Measurements from ENCODE around the gene APOBEC3B.
"Not testable (repeated sequence)": the region's sequence is repeated elsewhere in the genome, so short reads cannot be mapped to it uniquely, and the experiment has no call there.

The APOBEC3B gene

DNA sequence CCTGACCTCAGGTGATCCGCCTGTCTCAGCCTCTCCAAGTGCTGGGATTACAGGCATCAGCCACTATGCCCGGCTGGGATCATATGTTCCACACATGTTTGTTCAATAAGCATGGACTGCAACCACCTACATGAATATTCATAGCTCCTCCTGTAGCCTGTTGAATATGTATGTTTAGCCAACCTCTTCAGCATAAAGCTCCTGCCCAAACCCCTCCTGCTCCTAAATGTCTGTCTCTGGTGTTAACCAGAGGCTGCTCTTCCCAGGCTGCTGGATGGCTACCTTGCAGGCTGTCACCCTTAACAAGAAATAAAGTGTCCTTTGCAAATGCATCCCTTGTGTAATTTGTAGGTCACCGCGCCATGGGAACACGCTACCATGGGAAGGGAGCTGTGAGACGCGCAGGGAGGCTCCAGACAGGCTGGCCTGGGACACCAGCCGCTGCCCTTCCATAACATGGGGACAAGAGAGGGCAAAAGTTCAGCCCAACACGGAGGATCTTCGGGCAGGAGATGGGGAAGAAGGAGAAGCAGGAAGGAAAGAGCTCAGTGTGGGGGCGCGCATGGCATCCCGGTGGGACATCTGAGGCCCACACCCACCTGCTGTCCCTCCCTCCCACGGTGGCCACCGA lies 38.0 kb downstream of the APOBEC3B start:
- H3K18ac ChIP-seq (ENCODE audit: low read length): peak overlapping the region; percentile 90
- not testable (repeated sequence) for H3K14ac ChIP-seq (ENCODE audit: low read length); H3K9ac ChIP-seq (ENCODE audit: low read depth, low read length, poor library complexity); H3K27ac ChIP-seq (replicated peaks; ENCODE audit: low read length); H4K91ac ChIP-seq (ENCODE audit: low read depth, low read length, poor library complexity); H3K4me3 ChIP-seq (ENCODE audit: low read length in 2 of 2); H3K9me3 ChIP-seq (replicated peaks in 1 of 2; ENCODE audit: control insufficient read depth in 2 of 2, insufficient read depth in 1 of 2, low read depth in 1 of 2, low read length in 2 of 2); H2BK120ac ChIP-seq (ENCODE audit: low read depth, low read length); H2BK15ac ChIP-seq (ENCODE audit: low read length); H3K36me3 ChIP-seq (replicated peaks in 1 of 2; ENCODE audit: control insufficient read depth in 2 of 2, insufficient read depth in 2 of 2, low read length in 2 of 2); H3K79me1 ChIP-seq (ENCODE audit: low read depth, low read length); DNase-seq (ENCODE audit: low spot score); H3K23ac ChIP-seq (ENCODE audit: low read depth, low read length, poor library complexity); H3K27me3 ChIP-seq (ENCODE audit: control insufficient read depth in 3 of 3, insufficient read depth in 3 of 3, low read depth in 1 of 3, low read length in 3 of 3); H2AK5ac ChIP-seq (ENCODE audit: low read depth, low read length); H3K4ac ChIP-seq (ENCODE audit: low read length)
- peak overlapping the region; percentile 29 for H2BK5ac ChIP-seq (ENCODE audit: low read length)
- H2AFZ ChIP-seq (ENCODE audit: low read length): peak overlapping the region; percentile 79
- no CpG with 5 or more reads among the region's 15 CpGs for WGBS, 2 donors (ENCODE audit: extremely low coverage in 2 of 2, insufficient read length in 2 of 2, insufficient replicate concordance in 1 of 2)
- H2BK12ac ChIP-seq (ENCODE audit: low read length): peak overlapping the region; percentile 16
- H4K8ac ChIP-seq (ENCODE audit: low read depth, low read length): peak overlapping the region; percentile 3
- peak overlapping the region; percentile 33 for H3K4me2 ChIP-seq (ENCODE audit: insufficient read depth, low read length, poor library complexity, severe bottlenecking)
- peaks cover 10 to 18% of the 10 kb centered on the region in 2 donors for H3K4me1 ChIP-seq (ENCODE audit: control insufficient read depth in 2 of 2, insufficient read depth in 1 of 2, low read depth in 1 of 2, low read length in 2 of 2)

DNA sequence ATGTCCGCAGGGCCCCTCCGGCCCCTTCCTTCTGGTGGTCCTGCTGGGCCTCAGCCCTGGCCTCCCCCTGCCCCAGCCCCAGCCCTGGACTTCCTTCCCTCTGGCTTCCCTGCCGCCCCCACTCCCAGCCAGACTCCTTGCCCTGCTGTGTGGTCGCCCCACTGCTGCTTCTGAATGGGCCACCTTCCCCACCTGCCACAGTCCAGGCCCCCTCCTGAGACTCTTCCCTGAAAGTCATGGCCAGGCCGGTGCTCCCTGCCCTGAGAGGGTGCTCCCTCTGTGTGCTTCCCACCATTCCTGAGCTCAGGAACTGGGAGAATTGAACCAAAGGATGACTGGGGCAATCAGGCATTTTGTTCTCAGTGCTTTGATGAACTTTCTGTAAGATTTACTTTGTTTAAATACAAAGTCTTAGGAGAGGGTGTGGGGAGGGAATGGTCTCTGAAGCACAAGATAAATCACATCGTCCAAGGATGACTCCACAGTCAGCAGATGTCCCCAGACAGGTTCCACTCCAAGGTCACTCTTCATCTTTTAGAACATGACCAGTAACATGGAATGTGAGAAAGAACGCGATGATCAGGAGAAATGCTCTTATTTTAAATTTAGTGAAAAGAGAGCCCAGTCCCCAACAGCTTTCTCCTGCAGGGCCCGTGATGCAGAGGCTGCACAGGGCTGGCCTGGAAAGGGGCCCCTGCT lies 39.6 kb downstream of the APOBEC3B start:
- H3K27me3 ChIP-seq (ENCODE audit: control insufficient read depth in 3 of 3, insufficient read depth in 3 of 3, low read depth in 1 of 3, low read length in 3 of 3): no peaks in the 10 kb centered on the region
- no peak for DNase-seq (ENCODE audit: low spot score)
- no peaks in the 10 kb centered on the region for H3K9me3 ChIP-seq (replicated peaks in 1 of 2; ENCODE audit: control insufficient read depth in 2 of 2, insufficient read depth in 1 of 2, low read depth in 1 of 2, low read length in 2 of 2)
- no peak overlapping the region for H3K14ac ChIP-seq (ENCODE audit: low read length)
- peak overlapping the region; percentile 89 for H2AK5ac ChIP-seq (ENCODE audit: low read depth, low read length)
- H3K9ac ChIP-seq (ENCODE audit: low read depth, low read length, poor library complexity): no peak overlapping the region
- H2AFZ ChIP-seq (ENCODE audit: low read length): no peak overlapping the region
- H4K91ac ChIP-seq (ENCODE audit: low read depth, low read length, poor library complexity): no peak overlapping the region
- peaks cover 8 to 15% of the 10 kb centered on the region in 2 donors for H3K4me1 ChIP-seq (ENCODE audit: control insufficient read depth in 2 of 2, insufficient read depth in 1 of 2, low read depth in 1 of 2, low read length in 2 of 2)
- no CpG with 5 or more reads among the region's 9 CpGs for WGBS, 2 donors (ENCODE audit: extremely low coverage in 2 of 2, insufficient read length in 2 of 2, insufficient replicate concordance in 1 of 2)
- H2BK5ac ChIP-seq (ENCODE audit: low read length): no peak overlapping the region
- H2BK15ac ChIP-seq (ENCODE audit: low read length): peak overlapping the region; percentile 93
- H3K18ac ChIP-seq (ENCODE audit: low read length): peak overlapping the region; percentile 79
- no peak overlapping the region for H2BK120ac ChIP-seq (ENCODE audit: low read depth, low read length)
- no peak overlapping the region for H3K4ac ChIP-seq (ENCODE audit: low read length)
- H4K8ac ChIP-seq (ENCODE audit: low read depth, low read length): no peak overlapping the region
- H2BK12ac ChIP-seq (ENCODE audit: low read length): peak overlapping the region; percentile 89
- no peak overlapping the region for H3K27ac ChIP-seq (replicated peaks; ENCODE audit: low read length)
- no peak overlapping the region for H3K4me3 ChIP-seq (ENCODE audit: low read length in 2 of 2)
- no peaks in the 10 kb centered on the region for H3K79me1 ChIP-seq (ENCODE audit: low read depth, low read length)
- H3K36me3 ChIP-seq (replicated peaks in 1 of 2; ENCODE audit: control insufficient read depth in 2 of 2, insufficient read depth in 2 of 2, low read length in 2 of 2): no peaks in the 10 kb centered on the region
- H3K4me2 ChIP-seq (ENCODE audit: insufficient read depth, low read length, poor library complexity, severe bottlenecking): no peak overlapping the region
- H3K23ac ChIP-seq (ENCODE audit: low read depth, low read length, poor library complexity): no peak overlapping the region

DNA sequence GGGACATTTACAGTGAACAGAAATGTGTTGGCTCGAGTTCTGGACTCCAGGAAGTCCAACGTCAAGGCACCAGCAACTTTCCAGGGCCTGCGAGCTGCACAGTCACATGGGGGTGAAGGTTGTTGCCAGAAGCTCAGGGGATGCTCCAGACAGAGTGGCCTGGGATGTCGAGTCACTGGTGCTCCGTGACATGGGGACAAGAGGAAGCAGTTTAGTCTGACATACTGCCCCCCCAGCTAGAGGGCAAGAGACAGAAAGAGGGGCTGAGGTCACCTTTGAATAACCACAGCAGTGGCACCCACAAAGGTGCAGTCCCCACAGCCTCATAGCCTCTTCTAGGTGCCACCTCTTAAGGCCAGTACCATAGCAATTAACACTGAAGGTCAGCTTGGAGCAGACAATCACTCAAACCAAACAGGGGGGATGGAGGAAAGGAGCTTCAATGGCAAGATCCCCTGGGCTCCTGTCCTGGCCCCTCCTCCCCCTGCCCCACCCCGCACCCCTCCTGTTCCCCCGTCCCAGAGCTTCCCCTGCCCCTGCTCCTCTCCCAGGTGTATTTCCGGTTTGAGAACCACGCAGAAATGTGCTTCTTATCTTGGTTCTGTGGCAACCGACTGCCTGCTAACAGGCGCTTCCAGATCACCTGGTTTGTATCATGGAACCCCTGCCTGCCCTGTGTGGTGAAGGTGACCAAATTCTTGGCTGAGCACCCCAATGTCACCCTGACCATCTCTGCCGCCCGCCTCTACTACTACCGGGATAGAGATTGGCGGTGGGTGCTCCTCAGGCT lies 42.6 kb downstream of the APOBEC3B start:
- DNase-seq (ENCODE audit: low spot score): no peak
- peaks cover 8 to 15% of the 10 kb centered on the region in 2 donors for H3K4me1 ChIP-seq (ENCODE audit: control insufficient read depth in 2 of 2, insufficient read depth in 1 of 2, low read depth in 1 of 2, low read length in 2 of 2)
- H3K36me3 ChIP-seq (replicated peaks in 1 of 2; ENCODE audit: control insufficient read depth in 2 of 2, insufficient read depth in 2 of 2, low read length in 2 of 2): no peaks in the 10 kb centered on the region
- H3K4me3 ChIP-seq (ENCODE audit: low read length in 2 of 2): no peak overlapping the region
- H3K14ac ChIP-seq (ENCODE audit: low read length): no peak overlapping the region
- no peak overlapping the region for H3K4me2 ChIP-seq (ENCODE audit: insufficient read depth, low read length, poor library complexity, severe bottlenecking)
- H2BK120ac ChIP-seq (ENCODE audit: low read depth, low read length): peak overlapping the region; percentile 31
- H3K79me1 ChIP-seq (ENCODE audit: low read depth, low read length): no peaks in the 10 kb centered on the region
- H3K9me3 ChIP-seq (replicated peaks in 1 of 2; ENCODE audit: control insufficient read depth in 2 of 2, insufficient read depth in 1 of 2, low read depth in 1 of 2, low read length in 2 of 2): no peaks in the 10 kb centered on the region
- no peak overlapping the region for H2BK12ac ChIP-seq (ENCODE audit: low read length)
- no peaks in the 10 kb centered on the region for H3K27me3 ChIP-seq (ENCODE audit: control insufficient read depth in 3 of 3, insufficient read depth in 3 of 3, low read depth in 1 of 3, low read length in 3 of 3)
- no peak overlapping the region for H2BK5ac ChIP-seq (ENCODE audit: low read length)
- H4K8ac ChIP-seq (ENCODE audit: low read depth, low read length): no peak overlapping the region
- no peak overlapping the region for H3K4ac ChIP-seq (ENCODE audit: low read length)
- H2BK15ac ChIP-seq (ENCODE audit: low read length): no peak overlapping the region
- no peak overlapping the region for H4K91ac ChIP-seq (ENCODE audit: low read depth, low read length, poor library complexity)
- peak overlapping the region; percentile 81 for H2AK5ac ChIP-seq (ENCODE audit: low read depth, low read length)
- H3K23ac ChIP-seq (ENCODE audit: low read depth, low read length, poor library complexity): peak overlapping the region; percentile 31
- H3K18ac ChIP-seq (ENCODE audit: low read length): no peak overlapping the region
- no peak overlapping the region for H2AFZ ChIP-seq (ENCODE audit: low read length)
- no peak overlapping the region for H3K27ac ChIP-seq (replicated peaks; ENCODE audit: low read length)
- WGBS, 2 donors (ENCODE audit: extremely low coverage in 2 of 2, insufficient read length in 2 of 2, insufficient replicate concordance in 1 of 2): no CpG with 5 or more reads among the region's 15 CpGs
- H3K9ac ChIP-seq (ENCODE audit: low read depth, low read length, poor library complexity): no peak overlapping the region

All from neuronal stem cell (in vitro differentiated cells).